ENCODE measurements around the gene CDH4. TPM values are rescaled to one million over a fixed set of nuclear protein-coding genes. Genes with fewer than 3 reads are reported as not detected.

Gene CDH4
- total RNA-seq, 3 donors from 2014 or later (not counting 1 experiment from before 2014, with no cell fraction given) = 0.18 TPM; not detected in 2

DNA sequence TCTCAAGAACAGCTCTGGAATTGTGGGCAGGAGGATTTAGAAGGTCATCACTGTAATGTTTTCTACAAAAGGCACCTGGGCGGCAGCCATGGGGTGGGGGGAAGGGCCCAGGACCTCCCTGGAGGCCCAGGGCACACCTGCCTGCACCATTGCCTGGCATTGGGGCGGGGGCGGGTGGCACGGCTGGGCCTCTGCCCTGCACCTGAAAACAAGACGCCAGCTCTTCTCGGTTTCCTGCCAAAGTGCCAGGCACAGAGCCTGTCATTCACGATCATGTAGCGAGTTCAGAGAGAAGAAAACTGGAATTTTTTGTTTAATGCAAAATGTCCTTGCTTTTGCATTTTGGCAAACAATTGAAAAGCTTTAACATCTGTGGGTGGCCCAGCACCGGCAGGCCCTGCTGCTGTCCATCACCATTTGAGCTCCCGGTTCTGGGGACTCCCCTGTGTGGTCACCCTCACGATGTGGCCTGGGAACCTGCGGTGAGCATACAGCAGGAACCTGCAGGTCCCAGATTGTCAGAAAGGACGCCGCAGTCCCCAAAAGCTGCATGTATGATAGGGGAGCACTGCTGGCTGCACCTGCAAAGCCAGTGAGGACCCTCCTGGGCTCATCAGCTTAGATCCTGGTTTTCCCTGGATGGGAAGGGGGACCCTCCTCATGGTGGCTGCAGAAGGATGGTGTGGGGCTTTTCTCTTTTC, 262.9 kb downstream of the CDH4 start:
- no peaks in the 10 kb centered on the region for H3K27me3 ChIP-seq (ENCODE audit: control insufficient read depth, insufficient read depth, low read length)
- intact Hi-C loops (cut with micrococcal nuclease) = no loop called here
- no peak overlapping the region for H3K4me3 ChIP-seq (ENCODE audit: low read length)
- ATAC-seq (no peak), DNase-seq (no peak)
- Mint-ChIP-seq H3K36me3 (no peaks in the 10 kb centered on the region), H3K4me3 (no peak overlapping the region), H3K27ac (no peak overlapping the region), H3K4me1 (no peaks in the 10 kb centered on the region), H3K9me3 (peaks cover 4 to 6% of the 10 kb centered on the region in 2 donors), H3K27me3 (ENCODE audit: low read depth in 2 of 2) (peaks cover 0 to 2% of the 10 kb centered on the region in 2 donors)
- no peak overlapping the region for H3K27ac ChIP-seq (ENCODE audit: low read length)
- no peaks in the 10 kb centered on the region for H3K4me1 ChIP-seq (ENCODE audit: control insufficient read depth, insufficient read depth, low read length)
- H3K9me3 ChIP-seq (ENCODE audit: control insufficient read depth, insufficient read depth, low read length) = peaks cover 2% of the 10 kb centered on the region
- H3K36me3 ChIP-seq (ENCODE audit: control insufficient read depth, insufficient read depth, low read length) = no peaks in the 10 kb centered on the region
- 83% methylated on average over 14 of the region's 14 CpGs for WGBS (ENCODE audit: insufficient coverage)
- TF ChIP-seq, protein P1, sequence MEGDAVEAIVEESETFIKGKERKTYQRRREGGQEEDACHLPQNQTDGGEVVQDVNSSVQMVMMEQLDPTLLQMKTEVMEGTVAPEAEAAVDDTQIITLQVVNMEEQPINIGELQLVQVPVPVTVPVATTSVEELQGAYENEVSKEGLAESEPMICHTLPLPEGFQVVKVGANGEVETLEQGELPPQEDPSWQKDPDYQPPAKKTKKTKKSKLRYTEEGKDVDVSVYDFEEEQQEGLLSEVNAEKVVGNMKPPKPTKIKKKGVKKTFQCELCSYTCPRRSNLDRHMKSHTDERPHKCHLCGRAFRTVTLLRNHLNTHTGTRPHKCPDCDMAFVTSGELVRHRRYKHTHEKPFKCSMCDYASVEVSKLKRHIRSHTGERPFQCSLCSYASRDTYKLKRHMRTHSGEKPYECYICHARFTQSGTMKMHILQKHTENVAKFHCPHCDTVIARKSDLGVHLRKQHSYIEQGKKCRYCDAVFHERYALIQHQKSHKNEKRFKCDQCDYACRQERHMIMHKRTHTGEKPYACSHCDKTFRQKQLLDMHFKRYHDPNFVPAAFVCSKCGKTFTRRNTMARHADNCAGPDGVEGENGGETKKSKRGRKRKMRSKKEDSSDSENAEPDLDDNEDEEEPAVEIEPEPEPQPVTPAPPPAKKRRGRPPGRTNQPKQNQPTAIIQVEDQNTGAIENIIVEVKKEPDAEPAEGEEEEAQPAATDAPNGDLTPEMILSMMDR (IDR thresholded peaks at IDR 0.05) = no peak

DNA sequence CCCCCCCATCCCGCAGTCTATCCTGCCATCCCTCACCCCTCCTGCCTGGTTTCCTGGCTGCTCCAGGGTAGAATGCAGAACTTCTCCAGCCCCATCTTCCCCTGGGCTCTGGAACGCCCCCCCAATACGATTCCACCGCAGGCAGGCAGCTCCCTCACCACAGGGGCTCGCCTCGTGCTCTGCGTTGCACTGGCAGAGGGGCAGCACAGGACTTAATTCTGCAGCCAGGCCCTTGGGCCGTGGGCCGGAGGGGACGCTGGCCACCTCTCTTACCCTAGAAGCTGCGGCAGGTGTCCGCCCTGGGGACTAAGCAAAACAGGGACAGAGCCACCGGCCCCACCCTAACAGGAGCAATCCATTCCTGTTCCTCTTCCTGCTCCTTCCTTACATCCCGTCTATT, 263.9 kb downstream of the CDH4 start:
- Mint-ChIP-seq H3K4me3 (no peak overlapping the region), H3K4me1 (no peaks in the 10 kb centered on the region), H3K27ac (no peak overlapping the region), H3K27me3 (ENCODE audit: low read depth in 2 of 2) (peaks cover 0 to 2% of the 10 kb centered on the region in 2 donors), H3K9me3 (peaks cover 4 to 6% of the 10 kb centered on the region in 2 donors), H3K36me3 (no peaks in the 10 kb centered on the region)
- intact Hi-C loops (cut with micrococcal nuclease) = no loop called here
- H3K36me3 ChIP-seq (ENCODE audit: control insufficient read depth, insufficient read depth, low read length) = no peaks in the 10 kb centered on the region
- TF ChIP-seq, protein P1 (IDR thresholded peaks at IDR 0.05) = no peak
- peaks cover 7% of the 10 kb centered on the region for H3K9me3 ChIP-seq (ENCODE audit: control insufficient read depth, insufficient read depth, low read length)
- DNase-seq (no peak), ATAC-seq (no peak)
- no peak overlapping the region for H3K27ac ChIP-seq (ENCODE audit: low read length)
- H3K4me3 ChIP-seq (ENCODE audit: low read length) = no peak overlapping the region
- no peaks in the 10 kb centered on the region for H3K4me1 ChIP-seq (ENCODE audit: control insufficient read depth, insufficient read depth, low read length)
- H3K27me3 ChIP-seq (ENCODE audit: control insufficient read depth, insufficient read depth, low read length) = no peaks in the 10 kb centered on the region
- 69% methylated on average over 14 of the region's 14 CpGs for WGBS (ENCODE audit: insufficient coverage)

GRCh38 chr20:61516346-61517208, 264.5 kb downstream of the CDH4 start:
- H3K36me3 Mint-ChIP-seq = no peaks in the 10 kb centered on the region
- no peaks in the 10 kb centered on the region for H3K4me1 Mint-ChIP-seq
- peaks cover 0 to 2% of the 10 kb centered on the region in 2 donors for H3K27me3 Mint-ChIP-seq (ENCODE audit: low read depth in 2 of 2)
- H3K4me3 Mint-ChIP-seq = no peak overlapping the region
- ATAC-seq (no peak), DNase-seq (no peak)
- no peaks in the 10 kb centered on the region for H3K27me3 ChIP-seq (ENCODE audit: control insufficient read depth, insufficient read depth, low read length)
- WGBS (ENCODE audit: insufficient coverage) = 83% methylated on average over 21 of the region's 22 CpGs
- H3K9me3 Mint-ChIP-seq = peaks cover 4 to 6% of the 10 kb centered on the region in 2 donors
- no peaks in the 10 kb centered on the region for H3K4me1 ChIP-seq (ENCODE audit: control insufficient read depth, insufficient read depth, low read length)
- H3K4me3 ChIP-seq (ENCODE audit: low read length) = no peak overlapping the region
- H3K27ac Mint-ChIP-seq = no peak overlapping the region
- no peaks in the 10 kb centered on the region for H3K36me3 ChIP-seq (ENCODE audit: control insufficient read depth, insufficient read depth, low read length)
- TF ChIP-seq, protein P1 (IDR thresholded peaks at IDR 0.05) = no peak
- H3K9me3 ChIP-seq (ENCODE audit: control insufficient read depth, insufficient read depth, low read length) = peaks cover 9% of the 10 kb centered on the region
- no peak overlapping the region for H3K27ac ChIP-seq (ENCODE audit: low read length)
- intact Hi-C loops (cut with micrococcal nuclease) = no loop called here
